Measurements from ENCODE around the gene WDR64.
"Not testable (repeated sequence)": the region's sequence is repeated elsewhere in the genome, so short reads cannot be mapped to it uniquely, and the experiment has no call there.

The WDR64 gene

DNA sequence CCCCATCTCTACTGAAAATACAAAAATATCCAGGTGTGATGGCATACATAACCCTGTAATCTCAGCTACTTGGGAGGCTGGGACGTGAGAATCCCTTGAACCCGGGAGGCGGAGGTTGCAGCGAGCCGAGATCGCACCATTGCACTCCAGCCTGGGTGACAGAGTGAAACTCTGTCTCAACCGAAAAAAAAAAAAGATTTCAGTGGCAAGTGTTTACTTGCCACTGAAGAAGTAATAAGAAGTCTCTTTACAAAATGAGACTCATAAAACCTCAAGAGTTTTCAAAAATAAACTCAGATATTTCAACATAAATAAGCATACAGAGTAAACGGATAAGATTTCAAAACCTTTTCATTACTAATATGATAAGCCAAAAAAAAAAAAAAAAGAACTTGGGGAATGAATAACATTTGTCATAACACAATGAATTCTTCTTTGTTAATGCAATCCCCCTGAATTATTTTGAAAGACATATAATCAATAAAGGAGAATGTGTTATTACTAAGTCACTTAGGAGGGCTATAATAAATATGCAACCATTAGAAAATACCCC lies 161.8 kb downstream of the WDR64 start:
- DNase-seq = no peak

DNA sequence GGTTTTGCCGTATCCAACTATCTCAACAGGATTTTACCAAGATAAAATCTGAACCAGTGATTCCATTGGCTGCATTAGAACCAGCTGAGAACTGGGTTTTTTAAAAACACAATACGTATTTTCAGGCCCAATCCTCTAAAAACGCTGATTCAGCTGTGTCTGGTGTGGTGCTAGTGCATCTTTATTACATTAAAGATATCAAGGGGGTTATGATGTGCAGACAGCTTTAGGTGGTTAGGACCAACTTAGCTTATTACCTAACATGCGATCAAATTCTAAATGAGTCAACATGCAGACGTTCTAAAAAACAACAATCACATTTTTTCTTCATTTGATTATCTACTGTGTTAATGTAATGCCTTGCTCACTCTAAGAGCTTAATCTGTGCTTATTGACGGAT lies 163.9 kb downstream of the WDR64 start:
- no peak for DNase-seq

GRCh38 chr1:241817331-241817792 lies 165.3 kb downstream of the WDR64 start:
- no peak for DNase-seq

DNA sequence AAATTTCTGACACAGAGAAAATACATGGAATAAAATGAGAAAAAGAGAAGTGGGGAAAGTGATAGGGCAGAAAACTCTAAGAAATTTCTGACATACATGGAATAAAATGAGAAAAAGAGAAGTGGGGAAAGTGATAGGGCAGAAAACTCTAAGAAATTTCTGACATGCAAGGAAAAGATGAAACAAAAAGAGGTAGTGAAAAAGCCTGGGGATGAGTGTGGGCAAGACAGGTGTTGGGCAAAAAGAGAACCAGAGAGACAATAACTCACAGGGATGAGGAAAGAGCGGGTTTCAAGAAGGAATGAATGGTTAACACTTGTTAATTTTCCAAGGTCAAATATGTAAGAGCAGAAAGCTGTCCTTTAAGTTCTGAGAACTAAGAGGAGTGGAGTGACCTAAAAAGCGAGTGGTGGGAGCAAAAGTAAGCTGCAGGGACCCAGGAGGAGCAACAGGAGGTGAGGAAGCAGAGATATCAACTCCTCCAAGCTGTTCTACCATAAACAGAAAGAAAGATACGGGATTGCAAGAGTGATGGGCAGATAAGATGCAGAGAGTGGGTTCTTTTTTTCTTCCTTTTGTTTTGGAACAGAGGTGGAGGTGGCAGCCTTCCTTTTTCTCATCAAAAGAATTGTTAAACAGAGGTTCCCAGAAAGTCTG lies 166.0 kb downstream of the WDR64 start:
- DNase-seq = no peak

- no peak for DNase-seq
Observed at GRCh38 chr1:241819340-241819866, 167.3 kb downstream of the WDR64 start.

DNA sequence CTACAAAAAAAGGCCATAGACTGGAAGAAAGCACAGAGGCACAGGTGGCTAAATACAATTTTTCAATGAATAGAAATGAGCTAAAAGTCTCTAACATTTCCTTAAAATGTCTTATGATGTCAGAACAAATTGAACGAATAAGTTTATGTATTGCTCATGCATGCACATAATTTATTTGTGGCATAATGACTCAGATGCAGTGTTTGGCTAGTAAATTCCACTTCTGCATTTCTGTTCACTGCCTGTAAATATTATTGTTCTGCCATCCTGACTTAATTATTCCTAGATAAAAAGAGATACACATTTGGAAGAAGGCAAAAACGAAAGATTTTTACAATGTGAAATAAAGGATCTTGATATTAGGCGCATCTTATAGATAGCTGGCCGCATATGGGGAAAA lies 169.3 kb downstream of the WDR64 start:
- DNase-seq = no peak

- no peak for DNase-seq
Observed at GRCh38 chr1:241822846-241823245, 170.8 kb downstream of the WDR64 start.

DNA sequence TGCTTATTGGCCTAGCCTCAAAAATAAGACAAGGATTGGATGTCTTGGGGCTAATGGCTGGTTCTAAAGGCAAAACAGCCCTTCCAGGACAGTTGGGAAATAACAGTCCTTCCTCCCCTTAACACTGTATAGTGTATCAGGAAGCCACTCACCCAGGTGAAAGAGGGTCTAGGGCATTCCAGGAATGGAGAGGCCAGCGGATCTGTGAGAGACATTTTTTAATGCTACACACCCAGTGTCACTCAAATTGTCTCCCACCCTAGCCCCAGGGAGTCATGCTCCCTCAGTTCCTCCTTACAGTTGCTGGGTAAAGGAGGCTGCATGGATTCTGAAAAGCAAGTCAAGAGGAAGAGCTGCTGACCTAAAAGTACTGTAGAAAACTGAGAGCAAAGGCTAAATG lies 171.8 kb downstream of the WDR64 start:
- no peak for DNase-seq

GRCh38 chr1:241825581-241825980 lies 173.5 kb downstream of the WDR64 start:
- DNase-seq = no peak

- not testable (repeated sequence) for DNase-seq
Observed at GRCh38 chr1:241826613-241827012, 174.5 kb downstream of the WDR64 start.

GRCh38 chr1:241827264-241827663 lies 175.2 kb downstream of the WDR64 start:
- DNase-seq = no peak

GRCh38 chr1:241828463-241829021 lies 176.5 kb downstream of the WDR64 start:
- no peak for DNase-seq

- no peak for DNase-seq
Observed at GRCh38 chr1:241829468-241829867, 177.4 kb downstream of the WDR64 start.

GRCh38 chr1:241834733-241835377 lies 182.8 kb downstream of the WDR64 start:
- peak in 1 of 2 experiments; percentile 22 for DNase-seq

GRCh38 chr1:241836941-241837340 lies 184.9 kb downstream of the WDR64 start:
- no peak for DNase-seq

DNA sequence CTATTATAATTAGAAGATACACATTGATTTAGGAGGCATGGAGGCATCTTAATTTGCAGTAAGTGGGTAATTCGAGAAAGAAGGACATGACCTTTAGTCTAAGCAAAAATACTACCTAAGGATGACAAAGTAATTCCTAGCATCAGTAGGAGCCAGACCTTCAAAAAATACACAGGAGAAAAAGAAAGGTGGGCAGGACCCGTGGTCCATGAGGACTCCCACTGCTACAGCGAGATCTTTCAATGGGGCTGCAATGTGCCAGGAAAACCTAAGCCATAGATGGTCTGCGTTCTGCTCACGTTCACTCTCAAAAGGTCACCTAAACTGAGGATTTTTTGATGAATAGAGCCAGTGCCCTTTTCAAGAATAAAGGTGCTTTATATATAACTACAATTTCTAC lies 185.3 kb downstream of the WDR64 start:
- no peak for DNase-seq

- no peak for DNase-seq
Observed at GRCh38 chr1:241837901-241838300, 185.8 kb downstream of the WDR64 start.

DNA sequence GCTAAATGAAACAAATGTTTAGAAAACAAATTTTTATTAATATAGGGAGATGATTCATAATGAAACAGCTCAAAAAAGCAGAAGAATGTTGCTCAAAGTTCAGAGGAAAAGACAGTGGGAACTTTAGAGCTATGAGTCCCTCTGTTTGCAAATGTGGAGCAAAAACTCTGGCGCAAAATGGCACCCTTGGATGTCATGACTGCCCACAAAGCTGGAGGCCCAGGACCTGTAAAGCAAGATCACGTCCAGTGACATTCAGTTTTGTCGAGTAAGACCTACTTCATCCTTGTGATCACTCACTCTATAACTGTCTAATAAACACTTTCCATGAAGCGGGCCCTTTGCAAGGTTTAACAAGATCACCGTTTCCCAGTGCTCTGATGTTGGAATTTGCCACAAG lies 186.8 kb downstream of the WDR64 start:
- no peak for DNase-seq

DNA sequence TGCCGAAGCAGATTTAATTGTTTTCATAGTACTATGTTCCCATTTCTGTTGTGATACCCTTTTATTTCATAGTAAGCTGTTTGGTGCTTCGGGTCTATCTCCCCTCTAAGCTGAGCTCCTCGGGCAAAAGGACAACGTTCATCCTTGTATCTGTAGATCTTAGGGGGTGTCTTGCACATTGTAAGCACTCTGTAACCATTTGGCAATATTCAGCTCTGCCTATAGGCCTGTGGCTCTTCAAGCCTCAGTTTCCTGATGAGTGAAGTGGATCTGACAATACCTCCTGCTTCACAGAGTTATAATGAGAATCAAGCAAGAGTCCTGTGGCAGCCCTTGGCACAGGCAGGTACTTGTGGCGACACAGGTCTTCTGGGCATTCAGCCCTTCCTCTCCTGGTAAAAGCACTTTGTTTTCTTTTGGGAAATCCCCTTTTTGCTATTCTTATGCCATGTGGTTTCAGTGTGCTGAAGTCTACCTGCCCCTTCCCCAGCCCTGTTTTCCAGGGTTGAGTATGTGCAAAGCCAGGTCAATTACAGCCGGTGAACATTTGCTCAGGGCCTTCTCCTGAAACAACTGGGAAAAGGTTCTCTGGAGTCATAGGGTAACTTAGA lies 187.4 kb downstream of the WDR64 start:
- DNase-seq = no peak

DNA sequence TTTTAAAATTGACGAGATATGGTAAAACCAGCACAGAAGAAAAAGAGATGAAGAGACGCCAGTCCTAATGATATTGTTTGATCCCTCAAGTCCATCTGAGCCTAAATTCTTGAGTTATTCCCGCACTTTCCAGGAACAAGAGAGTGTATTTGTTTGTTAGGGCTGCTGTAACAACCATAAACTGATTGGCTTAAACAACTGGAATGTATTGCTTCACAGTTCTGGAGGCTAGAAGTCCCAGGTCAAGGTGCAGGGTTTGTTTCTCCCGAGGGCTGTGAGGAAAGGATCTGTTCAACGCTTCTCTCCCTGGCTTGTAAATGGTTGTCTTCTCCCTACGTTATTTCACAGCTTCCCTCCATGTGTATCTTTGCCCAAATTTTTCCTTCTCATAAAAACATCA lies 188.1 kb downstream of the WDR64 start:
- no peak for DNase-seq

- DNase-seq = no peak
Observed at GRCh38 chr1:241841691-241842090, 189.6 kb downstream of the WDR64 start.

GRCh38 chr1:241842565-241842964 lies 190.5 kb downstream of the WDR64 start:
- DNase-seq = no peak

- DNase-seq = no peak
Observed at GRCh38 chr1:241844593-241844992, 192.5 kb downstream of the WDR64 start.

Measured in NCI-H526 (cell line).